Adrenal gland (tissue), 12 donors: Measurements from ENCODE around the gene ACE. TPM values are rescaled to one million over a fixed set of nuclear protein-coding genes. Genes with fewer than 3 reads are reported as not detected.

Experiments used
- DNase-seq, 7 donors: peaks; one replicate each; pipeline ENCODE4 v3.0.0-alpha.2; 2019 to 2020
- H3K27ac ChIP-seq, 5 donors: fragments of 200-600 bp; sonication (generic) in 4 of 5; 1 replicate in 3 of 5; 2 replicates in 2 of 5; pipeline versions ENCODE4 v1.5.1 to v1.8.0; 2016 to 2020; ENCODE audit warnings: mild to moderate bottlenecking in 1 of 5
- H3K27me3 ChIP-seq: fragments of 200-600 bp; 2 replicates; pipeline ENCODE4 v1.8.0; 2021
- H3K36me3 ChIP-seq, 2 donors: fragments of 200-600 bp; replicated peaks in 1 of 2; 1 replicate in 1 of 2; 2 replicates in 1 of 2; pipeline versions ENCODE4 v1.5.1 to v1.8.0; 2018 to 2022
- H3K4me1 ChIP-seq, 2 donors: fragments of 200-600 bp; replicated peaks in 1 of 2; 1 replicate in 1 of 2; 2 replicates in 1 of 2; pipeline versions ENCODE4 v1.5.1 to v1.8.0; 2018 to 2021
- H3K4me3 ChIP-seq, 4 donors: fragments of 200-600 bp; sonication (generic) in 3 of 4; one replicate each; pipeline ENCODE4 v1.5.1; 2016 to 2018
- H3K9me3 ChIP-seq, 3 donors: fragments of 200-600 bp; sonication (generic) in 1 of 3; replicated peaks in 1 of 3; 1 replicate in 2 of 3; 2 replicates in 1 of 3; pipeline versions ENCODE4 v1.5.1 to v1.8.0; 2016 to 2021
- POLR2A ChIP-seq, 2 donors: fragments of 450-650 bp; IDR thresholded peaks; one replicate each; pipeline ENCODE4 v1.6.1; 2017; ENCODE audit warnings: antibody characterized with exemption in 2 of 2, mild to moderate bottlenecking in 2 of 2, moderate library complexity in 1 of 2
- WGBS, 4 donors: extraction: QIAGEN DNeasy Blood & Tissue Kit in 2 of 4; methylation state at CpG; one replicate each; pipeline versions ENCODE4 v1.1.5 to v1.1.7; 2013 to 2017; 5-methylcytosine and 5-hydroxymethylcytosine counted together
- intact Hi-C, 2 donors: fragments of 100-400 bp; cut with DNase I; formaldehyde crosslinking; loops; one replicate each; pipeline versions ENCODE4 v1.14.1 to v1.15.0; 2022 to 2023
- polyA plus RNA-seq, 3 donors: library from polyadenylated mRNA; stranded (reverse); fragments of 200-250 nt in 2 of 3; fragments of 350-450 nt in 1 of 3; fragmentation: Illumina TruSeq in 1 of 3; extraction: RNeasy Lipid Tissue Mini Kit (QIAGEN cat#74804) in 1 of 3; gene quantifications; one replicate each; pipeline ENCODE4 v1.2.3, GENCODE V29; 2013 to 2014
- total RNA-seq, 9 donors: library from RNA; depleted of rRNA in 4 of 9; stranded (reverse); fragments of >200 nt in 4 of 9; fragments of 120-200 nt in 1 of 9; fragmentation: NEBNext Ultra II Directional in 1 of 9; extraction: Animal tissue kit (Norgen Biotek cat#: 25700) in 1 of 9; gene quantifications; one replicate each; pipeline versions ENCODE4 v1.1.0 to v1.2.4, GENCODE V29; 2013 to 2023
- TF ChIP-seq, protein P1 (sequence below), 6 experiments: fragments of 450-650 bp in 4 of 6; fragments of 200-600 bp in 2 of 6; sonication (generic) in 1 of 6; IDR thresholded peaks; 1 replicate in 5 of 6; 2 replicates in 1 of 6; pipeline versions ENCODE4 v1.5.1 to v1.8.0; 2016 to 2021; ENCODE audit warnings: antibody characterized with exemption in 6 of 6, mild to moderate bottlenecking in 2 of 6, moderate library complexity in 1 of 6
- donor health status: healthy with polysubstance abuse.
- donor health status: Bipolar disorder and iron deficiency.
- donor health status: DM: yes; HTN: yes; CAD: no.
- donor health status: DM: no; HTN: no; CAD: no.
- donor health status: DM: no; HTN: no; CAD: no.
- donor health status: DM: yes; HTN: yes; CAD: no.

The ACE gene
- total and polyA plus RNA-seq, 12 donors, result 0.55 to 49.7 (median 12.2) TPM

- intact Hi-C loops, result no loop called here
Observed at GRCh38 chr17:63519972-63520882, 43.4 kb downstream of the ACE start.

GRCh38 chr17:63523253-63523855, 46.5 kb downstream of the ACE start, which contains the start of gene KCNH6:
TSS of gene KCNH6 (plus strand) at chr17:63523358. CDS start at chr17:63523414, 56 bp downstream.
- no peak for DNase-seq
- no peaks in the 10 kb centered on the region for H3K9me3 ChIP-seq
- peak within 1 kb of the TSS in 1 of 4 donors; percentile 7 for H3K4me3 ChIP-seq
- WGBS, 4 donors, result 16 to 22% (median 19%) methylated on average over 19 to 37 of the region's 38 CpGs
- no peaks in the 10 kb centered on the region for H3K4me1 ChIP-seq
- no peak within 1 kb of the TSS for H3K27ac ChIP-seq
- no peak for TF ChIP-seq POLR2A (IDR thresholded peaks at IDR 0.05)
- TF ChIP-seq, protein P1, sequence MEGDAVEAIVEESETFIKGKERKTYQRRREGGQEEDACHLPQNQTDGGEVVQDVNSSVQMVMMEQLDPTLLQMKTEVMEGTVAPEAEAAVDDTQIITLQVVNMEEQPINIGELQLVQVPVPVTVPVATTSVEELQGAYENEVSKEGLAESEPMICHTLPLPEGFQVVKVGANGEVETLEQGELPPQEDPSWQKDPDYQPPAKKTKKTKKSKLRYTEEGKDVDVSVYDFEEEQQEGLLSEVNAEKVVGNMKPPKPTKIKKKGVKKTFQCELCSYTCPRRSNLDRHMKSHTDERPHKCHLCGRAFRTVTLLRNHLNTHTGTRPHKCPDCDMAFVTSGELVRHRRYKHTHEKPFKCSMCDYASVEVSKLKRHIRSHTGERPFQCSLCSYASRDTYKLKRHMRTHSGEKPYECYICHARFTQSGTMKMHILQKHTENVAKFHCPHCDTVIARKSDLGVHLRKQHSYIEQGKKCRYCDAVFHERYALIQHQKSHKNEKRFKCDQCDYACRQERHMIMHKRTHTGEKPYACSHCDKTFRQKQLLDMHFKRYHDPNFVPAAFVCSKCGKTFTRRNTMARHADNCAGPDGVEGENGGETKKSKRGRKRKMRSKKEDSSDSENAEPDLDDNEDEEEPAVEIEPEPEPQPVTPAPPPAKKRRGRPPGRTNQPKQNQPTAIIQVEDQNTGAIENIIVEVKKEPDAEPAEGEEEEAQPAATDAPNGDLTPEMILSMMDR (IDR thresholded peaks at IDR 0.05), result no peak
- no peaks in the 10 kb centered on the region for H3K27me3 ChIP-seq
- no peaks in the 10 kb centered on the region for H3K36me3 ChIP-seq
- intact Hi-C loops, result no loop called here

More at GRCh38 chr17:63519972-63520882, 43.4 kb downstream of the ACE start:
- Histone ChIP-seq H3K4me1 (no peaks in the 10 kb centered on the region), H3K36me3 (no peaks in the 10 kb centered on the region), H3K9me3 (no peaks in the 10 kb centered on the region), H3K27me3 (no peaks in the 10 kb centered on the region), H3K4me3 (no peak overlapping the region), H3K27ac (no peak overlapping the region)
- TF ChIP-seq, protein P1 (IDR thresholded peaks at IDR 0.05), result no peak
- TF ChIP-seq POLR2A (IDR thresholded peaks at IDR 0.05), result no peak
- WGBS, 4 donors, result 54 to 60% (median 59%) methylated on average over 5 of the region's 5 CpGs
- no peak for DNase-seq

- no peaks in the 10 kb centered on the region for H3K27me3 ChIP-seq
Observed at GRCh38 chr17:63524051-63524450, 47.2 kb downstream of the ACE start.

More at GRCh38 chr17:63524051-63524450, 47.2 kb downstream of the ACE start:
- H3K4me1 ChIP-seq, result no peaks in the 10 kb centered on the region
- TF ChIP-seq POLR2A (IDR thresholded peaks at IDR 0.05), result no peak
- TF ChIP-seq, protein P1 (IDR thresholded peaks at IDR 0.05), result no peak
- H3K4me3 ChIP-seq, result no peak overlapping the region
- H3K36me3 ChIP-seq, result no peaks in the 10 kb centered on the region
- H3K27ac ChIP-seq, result no peak overlapping the region
- intact Hi-C loops, result no loop called here
- DNase-seq, result no peak
- 87 to 91% (median 89%) methylated on average over 9 to 14 of the region's 14 CpGs for WGBS, 4 donors
- no peaks in the 10 kb centered on the region for H3K9me3 ChIP-seq
